BJ (cell line): Measurements from ENCODE around the gene TFEB. TPM values are rescaled to one million over a fixed set of nuclear protein-coding genes. Genes with fewer than 3 reads are reported as not detected.

Experiments used
- CTCF ChIA-PET: fragments of 350-600 bp; formaldehyde crosslinking; extraction: SDS; loops from one replicate; lab custom pipeline; 2021; ENCODE audit warnings: antibody characterized with exemption, inconsistent platforms; lab: Yijun Ruan, JAX
- POLR2A ChIA-PET: fragments of 300-600 bp; sonication (Branson Sonifier 250); formaldehyde crosslinking; extraction: SDS; loops from one replicate; lab custom pipeline; 2021; ENCODE audit warnings: antibody characterized with exemption; lab: Charles Lee
- DNase-seq: peaks from one replicate; pipeline ENCODE4 v3.0.0-alpha.2; 2011; ENCODE audit warnings: low read depth
- H3K27me3 ChIP-seq: 2 replicates; pipeline ENCODE4 v1.6.0; 2011; ENCODE audit warnings: low read length; ENCODE audit not compliant: control insufficient read depth, insufficient read depth
- H3K36me3 ChIP-seq: 2 replicates; pipeline ENCODE4 v1.5.1; 2011; ENCODE audit warnings: low read length; ENCODE audit not compliant: control insufficient read depth, insufficient read depth
- H3K4me3 ChIP-seq: 2 replicates; pipeline ENCODE4 v1.5.1; 2011; ENCODE audit warnings: low read depth, mild to moderate bottlenecking, control low read depth, low read length
- CTCF ChIP-seq: IDR thresholded peaks from 2 replicates; pipeline ENCODE4 v1.5.1; 2011; ENCODE audit warnings: low read depth, mild to moderate bottlenecking, control low read depth, inconsistent platforms, low read length, moderate library complexity; ENCODE audit not compliant: insufficient read depth
- polyA plus RNA-seq: library from polyadenylated mRNA; depleted of rRNA; stranded (reverse); fragments of >200 nt; gene quantifications from 2 replicates; pipeline ENCODE4 v1.2.3, GENCODE V29; 2011

The TFEB gene
- polyA plus RNA-seq, 1 experiment = 21.9 TPM

- Histone ChIP-seq H3K4me3 (no peak overlapping the region), H3K27me3 (no peaks in the 10 kb centered on the region), H3K36me3 (peaks cover 14% of the 10 kb centered on the region)
- TF ChIP-seq CTCF = no peak
- ChIA-PET CTCF (interaction anchor here (0.9 to 5.9 kb wide), 11 partner anchors 8 to 410 kb away, joined by 3 to 49 read pairs (median 4); partner anchors contain the start of genes TFEB and TOMM6), POLR2A (interaction anchor here (1.1 kb wide), 1 partner anchor 43 kb away, joined by 5 read pairs; no protein-coding TSS in a partner anchor)
- no peak for DNase-seq
Measured at GRCh38 chr6:41777551-41778285, 42.3 kb upstream of the TFEB start.

DNA sequence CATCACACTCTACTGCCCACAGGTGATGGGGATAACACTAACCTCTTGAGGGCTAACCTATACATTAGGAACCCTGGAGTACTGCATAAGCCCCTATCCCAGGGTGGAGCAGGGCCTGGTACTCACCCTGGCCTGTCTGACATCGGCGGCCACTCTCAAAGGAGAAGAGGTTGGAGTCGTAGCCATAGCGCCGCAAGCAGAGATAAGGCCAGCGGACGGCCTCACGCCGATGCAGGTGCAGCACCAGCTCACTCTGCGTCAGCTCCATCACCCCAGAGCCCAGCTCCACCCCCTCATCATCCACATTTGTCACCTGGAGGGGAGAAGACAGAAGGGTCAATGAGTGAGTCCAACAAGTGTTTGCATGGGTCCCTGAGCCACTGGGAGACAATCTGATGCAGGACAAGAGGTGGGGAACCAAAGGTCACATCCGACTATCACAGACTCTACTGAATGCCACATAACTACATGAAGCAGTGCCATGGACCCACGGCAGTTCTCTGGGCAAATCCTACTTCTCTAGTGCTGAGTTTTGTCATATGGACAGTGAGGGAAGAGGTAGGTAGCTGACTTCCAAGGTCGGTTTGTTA, 40.0 kb upstream of the TFEB start:
- CTCF ChIA-PET = interaction anchor here (0.6 to 5.9 kb wide), 17 partner anchors 10 to 407 kb away, joined by 3 to 49 read pairs (median 3); partner anchors contain the start of gene TOMM6
- H3K4me3 ChIP-seq = no peak overlapping the region
- H3K36me3 ChIP-seq = peaks cover 27% of the 10 kb centered on the region
- no peak for DNase-seq
- TF ChIP-seq CTCF = no peak
- POLR2A ChIA-PET = no interaction called here
- no peaks in the 10 kb centered on the region for H3K27me3 ChIP-seq

DNA sequence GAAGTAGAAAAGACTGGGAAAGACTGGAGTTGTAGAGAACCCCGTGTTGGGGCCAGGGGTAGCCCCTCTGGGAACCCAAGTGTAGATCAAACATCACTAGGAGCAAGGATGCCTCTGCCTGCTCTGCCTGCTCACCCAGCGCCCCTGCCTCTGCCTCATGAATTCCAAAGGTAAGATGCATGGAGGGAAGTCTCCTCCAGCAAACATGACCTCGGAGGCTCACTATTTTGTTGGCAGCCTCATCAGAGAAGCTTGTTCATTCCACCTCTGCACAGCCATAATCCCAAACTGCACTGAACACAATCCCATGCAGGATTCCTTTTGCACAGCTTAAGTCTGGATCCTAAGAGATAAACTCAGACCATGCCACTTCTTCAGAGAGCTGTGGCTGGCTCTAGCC, 39.4 kb upstream of the TFEB start:
- no peak for TF ChIP-seq CTCF
- H3K4me3 ChIP-seq = no peak overlapping the region
- H3K36me3 ChIP-seq = peaks cover 27% of the 10 kb centered on the region
- no peaks in the 10 kb centered on the region for H3K27me3 ChIP-seq
- DNase-seq = no peak
- POLR2A ChIA-PET = no interaction called here
- CTCF ChIA-PET = interaction anchor here (0.9 to 5.9 kb wide), 9 partner anchors 11 to 407 kb away, joined by 3 to 49 read pairs (median 5); partner anchors contain the start of gene TOMM6

- DNase-seq = no peak
- no peaks in the 10 kb centered on the region for H3K27me3 ChIP-seq
- ChIA-PET CTCF (interaction anchor here (1.0 to 2.1 kb wide), 3 partner anchors 16 to 403 kb away, joined by 4 to 15 read pairs (median 5); partner anchors contain the start of gene TOMM6), POLR2A (no interaction called here)
- no peak for TF ChIP-seq CTCF
- H3K36me3 ChIP-seq = peaks cover 24% of the 10 kb centered on the region
- H3K4me3 ChIP-seq = no peak overlapping the region
Measured at GRCh38 chr6:41771058-41771983, 35.9 kb upstream of the TFEB start.
